Adrenal gland (tissue), 5 donors: ENCODE data around the gene GPHB5.

Source experiments
- CTCF ChIP-seq, 6 experiments: fragments of 450-650 bp in 4 of 6; fragments of 200-600 bp in 2 of 6; sonication (generic) in 1 of 6; IDR thresholded peaks; 1 replicate in 5 of 6; 2 replicates in 1 of 6; pipeline versions ENCODE4 v1.5.1 to v1.8.0; 2016 to 2021; ENCODE audit warnings: antibody characterized with exemption in 6 of 6, mild to moderate bottlenecking in 2 of 6, moderate library complexity in 1 of 6
- POLR2A ChIP-seq, 2 donors: fragments of 450-650 bp; IDR thresholded peaks; one replicate each; pipeline ENCODE4 v1.6.1; 2017; ENCODE audit warnings: antibody characterized with exemption in 2 of 2, mild to moderate bottlenecking in 2 of 2, moderate library complexity in 1 of 2
- donor health status: DM: no; HTN: no; CAD: no.

GRCh38 chr14:63308723-63309317 lies 9.9 kb downstream of the GPHB5 start:
- TF ChIP-seq POLR2A (IDR thresholded peaks at IDR 0.05) (no peak), CTCF (IDR thresholded peaks at IDR 0.05) (peak in 1 of 6 experiments; percentile 27)
